ENCODE data around the gene MCTP2. TPM values are rescaled to one million over a fixed set of nuclear protein-coding genes. Genes with fewer than 3 reads are reported as not detected.

The MCTP2 gene
- total RNA-seq, 1 donor from 2014 or later: 4.8 TPM

DNA sequence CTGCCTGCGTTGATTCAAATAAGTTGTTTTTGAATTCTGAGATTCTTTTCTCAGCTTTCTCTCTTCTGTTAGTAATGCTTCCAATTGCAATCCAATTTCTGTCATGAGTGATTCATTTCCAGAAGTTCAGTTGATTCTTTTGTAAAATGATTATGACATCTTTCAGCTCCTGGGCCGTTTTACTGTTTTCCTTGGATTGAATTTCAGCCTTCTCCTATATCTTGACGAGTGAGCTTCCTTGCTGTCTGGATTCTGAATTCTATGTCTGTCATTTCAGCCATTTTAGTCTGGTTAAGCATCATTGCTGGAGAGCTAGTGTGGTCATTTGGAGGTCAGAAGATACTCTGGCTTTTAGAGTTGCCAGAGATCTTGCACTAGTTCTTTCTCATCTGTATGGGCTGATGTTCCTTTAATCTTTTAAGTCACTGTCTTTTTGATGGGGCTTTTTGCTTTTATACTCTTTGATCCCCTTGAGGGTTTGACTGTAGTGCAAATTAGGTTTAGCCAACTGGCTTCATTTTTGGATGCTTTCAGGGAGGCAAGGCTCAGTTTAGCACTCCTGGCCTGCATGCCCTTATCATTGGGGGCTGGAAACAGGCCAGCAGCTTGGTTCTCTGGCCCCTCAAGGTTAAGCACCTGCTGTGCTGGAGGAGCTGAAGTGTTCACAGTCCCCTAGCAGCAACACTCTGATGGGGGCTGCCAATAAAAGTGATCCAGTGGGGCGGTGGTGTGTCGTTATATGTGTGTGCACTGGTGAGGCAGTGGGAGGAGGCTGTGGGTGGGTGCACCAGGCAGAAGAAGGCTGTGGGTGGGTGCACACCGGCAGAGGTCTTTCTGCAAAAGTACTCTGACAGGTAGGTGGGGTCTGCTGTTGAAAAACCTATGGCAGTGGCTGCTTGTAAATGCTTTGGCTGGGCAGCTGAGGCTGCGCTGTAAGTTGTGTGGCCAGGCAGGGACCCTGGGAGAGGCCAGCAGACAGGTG, 51.2 kb downstream of the MCTP2 start:
- H3K4me1 Mint-ChIP-seq (ENCODE audit: unreplicated experiment): peaks cover 4% of the 10 kb centered on the region
- no peak for TF ChIP-seq CTCF (conservative IDR thresholded peaks at IDR 0.05)
- no peak for DNase-seq (ENCODE audit: extremely low spot score, unreplicated experiment)
- H3K36me3 Mint-ChIP-seq: no peaks in the 10 kb centered on the region
- H3K27me3 Mint-ChIP-seq: no peaks in the 10 kb centered on the region
- no peaks in the 10 kb centered on the region for H3K9me3 Mint-ChIP-seq
- no peak overlapping the region for H3K27ac Mint-ChIP-seq
- H3K4me3 Mint-ChIP-seq: no peak overlapping the region

GRCh38 chr15:94286583-94286982, 55.2 kb downstream of the MCTP2 start:
- Mint-ChIP-seq H3K36me3 (peaks cover 3% of the 10 kb centered on the region), H3K9me3 (peaks cover 6% of the 10 kb centered on the region), H3K4me1 (ENCODE audit: unreplicated experiment) (peaks cover 4% of the 10 kb centered on the region), H3K27me3 (no peaks in the 10 kb centered on the region), H3K27ac (no peak overlapping the region), H3K4me3 (no peak overlapping the region)
- no peak for TF ChIP-seq CTCF (conservative IDR thresholded peaks at IDR 0.05)
- no peak for DNase-seq (ENCODE audit: extremely low spot score, unreplicated experiment)

GRCh38 chr15:94287794-94288246, 56.5 kb downstream of the MCTP2 start:
- H3K4me3 Mint-ChIP-seq: no peak overlapping the region
- H3K4me1 Mint-ChIP-seq (ENCODE audit: unreplicated experiment): no peaks in the 10 kb centered on the region
- DNase-seq (ENCODE audit: extremely low spot score, unreplicated experiment): no peak
- TF ChIP-seq CTCF (conservative IDR thresholded peaks at IDR 0.05): no peak
- peaks cover 6% of the 10 kb centered on the region for H3K9me3 Mint-ChIP-seq
- no peaks in the 10 kb centered on the region for H3K27me3 Mint-ChIP-seq
- no peak overlapping the region for H3K27ac Mint-ChIP-seq
- H3K36me3 Mint-ChIP-seq: peaks cover 3% of the 10 kb centered on the region

- peaks cover 14% of the 10 kb centered on the region for H3K9me3 Mint-ChIP-seq
- peaks cover 3% of the 10 kb centered on the region for H3K36me3 Mint-ChIP-seq
- no peaks in the 10 kb centered on the region for H3K27me3 Mint-ChIP-seq
- DNase-seq (ENCODE audit: extremely low spot score, unreplicated experiment): no peak
- H3K4me3 Mint-ChIP-seq: no peak overlapping the region
- no peak overlapping the region for H3K27ac Mint-ChIP-seq
- H3K4me1 Mint-ChIP-seq (ENCODE audit: unreplicated experiment): no peaks in the 10 kb centered on the region
- no peak for TF ChIP-seq CTCF (conservative IDR thresholded peaks at IDR 0.05)
These were observed 59.4 kb downstream of the MCTP2 start for GRCh38 chr15:94290730-94291129.

GRCh38 chr15:94293411-94294402, 62.3 kb downstream of the MCTP2 start:
- peaks cover 3% of the 10 kb centered on the region for H3K36me3 Mint-ChIP-seq
- TF ChIP-seq CTCF (conservative IDR thresholded peaks at IDR 0.05): no peak
- no peaks in the 10 kb centered on the region for H3K4me1 Mint-ChIP-seq (ENCODE audit: unreplicated experiment)
- no peak for DNase-seq (ENCODE audit: extremely low spot score, unreplicated experiment)
- no peak overlapping the region for H3K27ac Mint-ChIP-seq
- H3K27me3 Mint-ChIP-seq: no peaks in the 10 kb centered on the region
- H3K9me3 Mint-ChIP-seq: peaks cover 14% of the 10 kb centered on the region
- no peak overlapping the region for H3K4me3 Mint-ChIP-seq
